Caco-2 (cell line): ENCODE data around the gene TRMT112. TPM values are rescaled to one million over a fixed set of nuclear protein-coding genes. Genes with fewer than 3 reads are reported as not detected.

ENCODE experiments used
- BruUV-seq: library from RNA; stranded (reverse); fragments of 400-500 nt; replicated peaks from 2 replicates; lab custom pipeline; 2021; lab: Mats Ljungman, UMichigan
- CTCF ChIA-PET: fragments of 300-600 bp; sonication (Branson Sonifier 250); formaldehyde crosslinking; loops from one replicate; lab custom pipeline; 2022; ENCODE audit warnings: antibody characterized with exemption; lab: Charles Lee
- POLR2A ChIA-PET: fragments of 300-600 bp; sonication (Branson Sonifier 250); formaldehyde crosslinking; loops from one replicate; lab custom pipeline; 2022; ENCODE audit warnings: antibody characterized with exemption; lab: Charles Lee
- DNase-seq, 2 experiments: peaks; one replicate each; pipeline versions ENCODE4 v3.0.0 to v3.0.0-alpha.2; 2020 to 2022
- H3K27me3 ChIP-seq: replicated peaks from 2 replicates; pipeline ENCODE4 v1.6.0; 2011; ENCODE audit warnings: low read length; ENCODE audit not compliant: control insufficient read depth, insufficient read depth
- H3K36me3 ChIP-seq: 2 replicates; pipeline ENCODE4 v1.5.1; 2011; ENCODE audit warnings: low read length; ENCODE audit not compliant: control insufficient read depth, insufficient read depth
- H3K4me1 ChIP-seq: fragments of 250-450 bp; sonication (Bioruptor Pico); 2 replicates; pipeline ENCODE4 v1.5.1; 2020; ENCODE audit warnings: mild to moderate bottlenecking
- H3K4me3 ChIP-seq: 2 replicates; pipeline ENCODE4 v1.5.1; 2011; ENCODE audit warnings: low read depth, mild to moderate bottlenecking, control low read depth, low read length
- H3K9me3 ChIP-seq: fragments of 250-450 bp; sonication (Bioruptor Pico); 2 replicates; pipeline ENCODE4 v1.5.1; 2020; ENCODE audit warnings: mild to moderate bottlenecking, moderate library complexity
- H3K27ac Mint-ChIP-seq: one replicate; pipeline ENCODE4 v1.8.0; 2022; ENCODE audit warnings: mixed read lengths; ENCODE audit not compliant: unreplicated experiment
- H3K27me3 Mint-ChIP-seq: one replicate; pipeline ENCODE4 v1.8.0; 2022; ENCODE audit warnings: mixed read lengths; ENCODE audit not compliant: insufficient read depth, unreplicated experiment
- H3K36me3 Mint-ChIP-seq: one replicate; pipeline ENCODE4 v1.8.0; 2022; ENCODE audit warnings: mild to moderate bottlenecking, mixed read lengths; ENCODE audit not compliant: insufficient read depth, unreplicated experiment
- H3K4me1 Mint-ChIP-seq: one replicate; pipeline ENCODE4 v1.8.0; 2022; ENCODE audit warnings: low read depth, mixed read lengths; ENCODE audit not compliant: unreplicated experiment
- H3K4me3 Mint-ChIP-seq: one replicate; pipeline ENCODE4 v1.8.0; 2022; ENCODE audit warnings: mild to moderate bottlenecking, moderate library complexity, mixed read lengths; ENCODE audit not compliant: unreplicated experiment
- H3K9me3 Mint-ChIP-seq: one replicate; pipeline ENCODE4 v1.8.0; 2022; ENCODE audit warnings: mixed read lengths; ENCODE audit not compliant: unreplicated experiment
- intact Hi-C: fragments of 100-400 bp; cut with micrococcal nuclease; formaldehyde crosslinking; loops from one replicate; pipeline ENCODE4 v1.10.0; 2022; ENCODE audit not compliant: unreplicated experiment
- total RNA-seq: library from RNA; stranded (reverse); gene quantifications from 2 replicates; pipeline ENCODE4 v1.2.3, GENCODE V29; 2022
- TF ChIP-seq, protein P1 (sequence below), 2 experiments: fragments of 200-600 bp in 1 of 2; IDR thresholded peaks; 1 replicate in 1 of 2; 2 replicates in 1 of 2; pipeline versions ENCODE4 v1.5.1 to v1.8.0; 2011 to 2022; ENCODE audit warnings: antibody characterized with exemption in 1 of 2, control low read depth in 1 of 2, inconsistent platforms in 1 of 2, low read depth in 1 of 2, low read length in 1 of 2, mild to moderate bottlenecking in 1 of 2, moderate library complexity in 1 of 2; ENCODE audit not compliant: insufficient read depth in 1 of 2, severe bottlenecking in 1 of 2, unreplicated experiment in 1 of 2

Gene TRMT112
- total RNA-seq, 1 experiment from 2014 or later: 246 TPM

DNA sequence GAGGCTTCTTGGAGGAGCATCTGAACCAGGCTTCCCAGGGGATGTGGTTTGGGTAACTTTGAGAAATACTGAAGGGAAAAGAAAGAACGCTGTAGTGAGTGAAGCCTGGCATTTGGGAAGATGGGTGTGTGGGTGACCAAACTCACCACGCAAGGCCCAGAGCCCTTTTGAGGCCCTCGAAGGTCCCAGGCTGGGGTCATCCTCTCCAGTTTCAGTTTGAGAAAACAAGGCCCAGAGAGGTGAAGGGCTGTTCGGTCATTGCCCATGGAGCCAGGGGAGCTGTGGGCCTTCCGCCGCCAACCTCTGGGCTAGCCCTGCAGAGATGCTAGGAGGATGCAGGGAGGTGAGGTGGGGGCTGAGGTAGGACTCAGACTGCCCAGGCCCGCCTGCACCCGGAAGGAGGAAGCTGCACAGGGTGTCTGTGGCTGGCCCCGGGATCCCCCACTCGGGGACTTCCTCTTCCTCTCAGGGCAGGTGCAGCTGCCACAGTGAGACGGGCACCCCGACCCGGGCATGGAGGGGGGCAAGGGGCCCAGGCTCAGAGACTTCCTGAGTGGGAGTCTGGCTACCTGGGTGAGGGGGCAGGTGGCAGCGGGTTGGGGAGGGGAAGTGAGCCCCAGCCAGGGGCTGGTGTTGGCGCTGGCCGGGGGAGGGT, 22.5 kb upstream of the TRMT112 start, which contains the start of gene CCDC88B:
CCDC88B (plus strand) TSS at position 451 of the 655 bp plus-strand sequence; CDS start at position 514, 63 bp downstream.
- Histone ChIP-seq H3K27me3 (no peaks in the 10 kb centered on the region), H3K9me3 (no peaks in the 10 kb centered on the region), H3K36me3 (no peaks in the 10 kb centered on the region), H3K4me1 (no peaks in the 10 kb centered on the region; the same call in 1 of the 2 replicates), H3K4me3 (no peak within 1 kb of the TSS)
- ChIA-PET POLR2A (no interaction called here), CTCF (no interaction called here)
- BruUV-seq: no TSS peak
- intact Hi-C loops: no loop called here
- TF ChIP-seq, protein P1, sequence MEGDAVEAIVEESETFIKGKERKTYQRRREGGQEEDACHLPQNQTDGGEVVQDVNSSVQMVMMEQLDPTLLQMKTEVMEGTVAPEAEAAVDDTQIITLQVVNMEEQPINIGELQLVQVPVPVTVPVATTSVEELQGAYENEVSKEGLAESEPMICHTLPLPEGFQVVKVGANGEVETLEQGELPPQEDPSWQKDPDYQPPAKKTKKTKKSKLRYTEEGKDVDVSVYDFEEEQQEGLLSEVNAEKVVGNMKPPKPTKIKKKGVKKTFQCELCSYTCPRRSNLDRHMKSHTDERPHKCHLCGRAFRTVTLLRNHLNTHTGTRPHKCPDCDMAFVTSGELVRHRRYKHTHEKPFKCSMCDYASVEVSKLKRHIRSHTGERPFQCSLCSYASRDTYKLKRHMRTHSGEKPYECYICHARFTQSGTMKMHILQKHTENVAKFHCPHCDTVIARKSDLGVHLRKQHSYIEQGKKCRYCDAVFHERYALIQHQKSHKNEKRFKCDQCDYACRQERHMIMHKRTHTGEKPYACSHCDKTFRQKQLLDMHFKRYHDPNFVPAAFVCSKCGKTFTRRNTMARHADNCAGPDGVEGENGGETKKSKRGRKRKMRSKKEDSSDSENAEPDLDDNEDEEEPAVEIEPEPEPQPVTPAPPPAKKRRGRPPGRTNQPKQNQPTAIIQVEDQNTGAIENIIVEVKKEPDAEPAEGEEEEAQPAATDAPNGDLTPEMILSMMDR (IDR thresholded peaks at IDR 0.05; ENCODE audit: insufficient read depth in 1 of 2, low read depth in 1 of 2, low read length in 1 of 2, severe bottlenecking in 1 of 2, unreplicated experiment in 1 of 2): no peak
- H3K27me3 Mint-ChIP-seq: no peaks in the 10 kb centered on the region
- H3K27ac Mint-ChIP-seq: no peak within 1 kb of the TSS
- H3K4me1 Mint-ChIP-seq: peaks cover 10% of the 10 kb centered on the region
- no peak within 1 kb of the TSS for H3K4me3 Mint-ChIP-seq
- no peaks in the 10 kb centered on the region for H3K9me3 Mint-ChIP-seq
- H3K36me3 Mint-ChIP-seq: peaks cover 2% of the 10 kb centered on the region
- no peak for DNase-seq

GRCh38 chr11:64339286-64339685, 21.9 kb upstream of the TRMT112 start:
- Histone ChIP-seq H3K36me3 (no peaks in the 10 kb centered on the region), H3K4me3 (no peak overlapping the region), H3K9me3 (no peaks in the 10 kb centered on the region), H3K27me3 (no peaks in the 10 kb centered on the region), H3K4me1 (peaks cover 5% of the 10 kb centered on the region; the same call in 1 of the 2 replicates)
- BruUV-seq: no TSS peak
- Mint-ChIP-seq H3K27me3 (no peaks in the 10 kb centered on the region), H3K9me3 (no peaks in the 10 kb centered on the region), H3K4me3 (no peak overlapping the region), H3K4me1 (peaks cover 12% of the 10 kb centered on the region), H3K36me3 (peaks cover 4% of the 10 kb centered on the region), H3K27ac (no peak overlapping the region)
- TF ChIP-seq, protein P1 (IDR thresholded peaks at IDR 0.05; ENCODE audit: insufficient read depth in 1 of 2, low read depth in 1 of 2, low read length in 1 of 2, severe bottlenecking in 1 of 2, unreplicated experiment in 1 of 2): no peak
- no peak for DNase-seq
- intact Hi-C loops: no loop called here
- POLR2A ChIA-PET: no interaction called here
- CTCF ChIA-PET: interaction anchor here (1.9 kb wide), 1 partner anchor 15 kb away, joined by 7 read pairs; no protein-coding TSS in a partner anchor

- intact Hi-C loops: no loop called here
- no TSS peak for BruUV-seq
- Histone ChIP-seq H3K4me3 (no peak overlapping the region), H3K9me3 (no peaks in the 10 kb centered on the region), H3K4me1 (peaks cover 5% of the 10 kb centered on the region; the same call in 1 of the 2 replicates), H3K36me3 (no peaks in the 10 kb centered on the region), H3K27me3 (no peaks in the 10 kb centered on the region)
- DNase-seq: no peak
- CTCF ChIA-PET: interaction anchor here (0.7 to 1.9 kb wide), 4 partner anchors 16 to 860 kb away, joined by 3 to 7 read pairs (median 5); partner anchors contain the start of gene PRDX5
- Mint-ChIP-seq H3K4me1 (peaks cover 12% of the 10 kb centered on the region), H3K27ac (no peak overlapping the region), H3K27me3 (no peaks in the 10 kb centered on the region), H3K4me3 (no peak overlapping the region), H3K9me3 (no peaks in the 10 kb centered on the region), H3K36me3 (peaks cover 4% of the 10 kb centered on the region)
- TF ChIP-seq, protein P1 (IDR thresholded peaks at IDR 0.05; ENCODE audit: insufficient read depth in 1 of 2, low read depth in 1 of 2, low read length in 1 of 2, severe bottlenecking in 1 of 2, unreplicated experiment in 1 of 2): no peak
- POLR2A ChIA-PET: interaction anchor here (0.6 kb wide), 1 partner anchor 13 kb away, joined by 3 read pairs; no protein-coding TSS in a partner anchor
Measured at GRCh38 chr11:64338716-64339115, 21.4 kb upstream of the TRMT112 start.
